ENCODE measurements around the gene LASP1NB.
A peak's percentile ranks its signal among the peaks of the same experiment; 100 is the strongest.

LASP1NB gene

GRCh38 chr17:38883592-38884526 lies 41.6 kb upstream of the LASP1NB start:
- peaks cover 6 to 74% of the 10 kb centered on the region in 2 experiments; a peak in 3 of 4 replicates for H3K79me2 ChIP-seq (ENCODE audit: control insufficient read depth in 1 of 2, insufficient read depth in 2 of 2, low read length in 2 of 2)
- peak overlapping the region; percentile 86 for H4K91ac ChIP-seq (replicated peaks; ENCODE audit: insufficient read length, low read length)
- H3K36me3 ChIP-seq (ENCODE audit: control insufficient read depth in 2 of 4, insufficient read depth in 4 of 4, low read length in 3 of 4) = peaks cover 0 to 4% (median 1%) of the 10 kb centered on the region in 4 experiments; a peak in 5 of 8 replicates
- CTCF ChIA-PET (ENCODE audit: partially characterized antibody) = interaction anchor here (0.6 to 4.4 kb wide), 6 partner anchors 8 to 311 kb away, joined by 3 to 26 read pairs (median 6); partner anchors contain the start of genes LASP1NB and RPL23
- peak overlapping the region in 1 of 4 experiments; percentile 10; a peak in 2 of 8 replicates for H3K4me3 ChIP-seq (ENCODE audit: extremely low read depth in 1 of 4, insufficient read depth in 2 of 4, low read depth in 3 of 4, low read length in 4 of 4)
- peak overlapping the region; percentile 50; the same call in 1 of the 2 replicates for H2BK15ac ChIP-seq (ENCODE audit: low read length)
- peak in 1 of 2 experiments; percentile 50 for DNase-seq (ENCODE audit: low read depth in 1 of 2, low spot score in 2 of 2)
- H2BK20ac ChIP-seq (ENCODE audit: low read length) = 0 out of 2 replicates have a peak overlapping the region, but pooled peaks have one; percentile 44
- H3K56ac ChIP-seq (replicated peaks; ENCODE audit: insufficient read length, low read depth, low read length) = no peak overlapping the region
- H4K5ac ChIP-seq (ENCODE audit: insufficient read length, low read depth, low read length) = peak overlapping the region; percentile 27
- peak overlapping the region; percentile 95; the same call in 1 of the 2 replicates for H2AK5ac ChIP-seq (ENCODE audit: low read depth, low read length)
- H3K4me1 ChIP-seq (replicated peaks in 1 of 4; ENCODE audit: control insufficient read depth in 3 of 4, insufficient read depth in 4 of 4, low read length in 3 of 4) = peaks cover 23 to 40% (median 36%) of the 10 kb centered on the region in 4 experiments
- no peaks in the 10 kb centered on the region for H3K27me3 ChIP-seq (replicated peaks in 1 of 4; ENCODE audit: control insufficient read depth in 3 of 4, extremely low read depth in 1 of 4, insufficient read depth in 3 of 4, low read length in 3 of 4)
- H3K18ac ChIP-seq (ENCODE audit: extremely low read depth, low read length) = peak overlapping the region; percentile 71
- H2BK120ac ChIP-seq (replicated peaks; ENCODE audit: low read depth, low read length) = peak overlapping the region; percentile 36
- H2BK12ac ChIP-seq (ENCODE audit: low read depth, low read length) = peak overlapping the region; percentile 77; the same call in 1 of the 2 replicates
- no peak overlapping the region for H3K4ac ChIP-seq (replicated peaks; ENCODE audit: insufficient read length, low read depth, low read length)
- H2AFZ ChIP-seq (ENCODE audit: low read length) = no peak overlapping the region
- 73% methylated on average over 18 of the region's 19 CpGs; no CpG with 5 or more reads in 1 of the 2 experiments for WGBS, 2 experiments (ENCODE audit: extremely low coverage in 1 of 2, insufficient coverage in 1 of 2, insufficient read length in 1 of 2, insufficient replicate concordance in 2 of 2, low coverage in 1 of 2, low lambda C conversion rate in 2 of 2, missing lambda C conversion rate in 1 of 2)
- no peak for FAIRE-seq
- peak overlapping the region; percentile 84; the same call in 1 of the 2 replicates for H2BK5ac ChIP-seq (ENCODE audit: low read depth, low read length)
- H4K20me1 ChIP-seq (replicated peaks in 1 of 2; ENCODE audit: control insufficient read depth in 1 of 2, insufficient read depth in 2 of 2, low read length in 2 of 2) = peaks cover 7 to 8% of the 10 kb centered on the region in 2 experiments
- H4K8ac ChIP-seq (ENCODE audit: extremely low read depth, insufficient read depth, low read length) = peak overlapping the region; percentile 7; the same call in 1 of the 2 replicates
- H3K23ac ChIP-seq (ENCODE audit: insufficient read length) = no peak overlapping the region
- H3K14ac ChIP-seq (ENCODE audit: insufficient read length) = no peak overlapping the region
- no peaks in the 10 kb centered on the region for H3K9me3 ChIP-seq (ENCODE audit: insufficient read depth in 2 of 2, low read depth in 1 of 2, low read length in 1 of 2)
- H3K9ac ChIP-seq (replicated peaks in 1 of 4; ENCODE audit: extremely low read depth in 1 of 4, low read depth in 3 of 4, low read length in 3 of 4) = peak overlapping the region in 1 of 4 experiments; percentile 58; a peak in 1 of 7 replicates
- H3K4me2 ChIP-seq (ENCODE audit: insufficient read depth in 1 of 2, low read depth in 2 of 2, low read length in 2 of 2) = peak overlapping the region; percentile 28
- peak overlapping the region; percentile 53; the same call in 1 of the 2 replicates for H3K27ac ChIP-seq (ENCODE audit: low read depth, low read length)
- H3K79me1 ChIP-seq (ENCODE audit: low read depth, low read length) = peaks cover 21% of the 10 kb centered on the region
- peaks cover 2% of the 10 kb centered on the region; the same call in 1 of the 2 replicates for H3K23me2 ChIP-seq (ENCODE audit: low read depth, low read length)
- POLR2A ChIA-PET (ENCODE audit: partially characterized antibody) = interaction anchor here (0.6 to 24.3 kb wide), 4 partner anchors 13 to 196 kb away, joined by 3 to 468 read pairs (median 74); partner anchors contain the start of genes LASP1 and RPL23
- TF ChIP-seq HDAC2 (IDR thresholded peaks at IDR 0.05; ENCODE audit: borderline replicate concordance in 1 of 2, low read depth in 2 of 2, low read length in 2 of 2) (peak in 1 of 2 experiments; percentile 85; a peak in 1 of 4 replicates), KDM4A (IDR thresholded peaks at IDR 0.05; ENCODE audit: low read depth, low read length, severe bottlenecking) (no peak), EGR1 (IDR thresholded peaks at IDR 0.05; ENCODE audit: borderline replicate concordance, low read depth, low read length) (no peak), NRF1 (IDR thresholded peaks at IDR 0.05; ENCODE audit: low read depth, low read length) (no peak), CTCF (IDR thresholded peaks at IDR 0.05; ENCODE audit: control extremely low read depth in 1 of 3, insufficient read depth in 1 of 3, low read depth in 1 of 3, low read length in 3 of 3) (no peak), KDM1A (IDR thresholded peaks at IDR 0.05; ENCODE audit: borderline replicate concordance, low read length) (peak; percentile 96; the same call in 1 of the 2 replicates)
